H1 (cell line): ENCODE data around the gene CCDC91. TPM values are rescaled to one million over a fixed set of nuclear protein-coding genes. Genes with fewer than 3 reads are reported as not detected.

ENCODE experiments used
- BACH1 ChIP-seq: IDR thresholded peaks from 2 replicates; pipeline ENCODE4 v1.6.1; 2012; ENCODE audit warnings: low read length, improper control_type of control experiment
- CBX8 ChIP-seq: fragments of 300-800, 300-1000 bp; sonication (generic); IDR thresholded peaks from 2 replicates; pipeline ENCODE4 v1.7.1; 2016; ENCODE audit warnings: low read depth, low read length, borderline replicate concordance
- EZH2 ChIP-seq: fragments of 200-600 bp; sonication (generic); IDR thresholded peaks from 2 replicates; pipeline ENCODE4 v1.7.1; 2012; ENCODE audit warnings: low read depth, mild to moderate bottlenecking, moderate library complexity, low read length, inconsistent platforms; ENCODE audit not compliant: severe bottlenecking
- KDM4A ChIP-seq: IDR thresholded peaks from one replicate; pipeline ENCODE4 v1.7.1; 2012; ENCODE audit warnings: low read depth, mild to moderate bottlenecking, moderate library complexity, low read length, inconsistent platforms; ENCODE audit not compliant: severe bottlenecking
- NRF1 ChIP-seq: IDR thresholded peaks from 2 replicates; pipeline ENCODE4 v1.6.1; 2011; ENCODE audit warnings: mild to moderate bottlenecking, low read depth, low read length, improper control_type of control experiment
- POLR2A ChIP-seq, 2 experiments: IDR thresholded peaks; 1 replicate in 1 of 2; 2 replicates in 1 of 2; pipeline ENCODE4 v1.6.1; 2011; ENCODE audit warnings: low read depth in 2 of 2, low read length in 2 of 2, mild to moderate bottlenecking in 2 of 2; ENCODE audit errors: control extremely low read depth in 1 of 2
- RNF2 ChIP-seq: fragments of 200-900, 300-1000 bp; sonication (generic); IDR thresholded peaks from 2 replicates; pipeline ENCODE4 v1.7.1; 2016; ENCODE audit warnings: borderline replicate concordance, low read depth, mild to moderate bottlenecking, antibody characterized with exemption, low read length; ENCODE audit not compliant: poor library complexity, severe bottlenecking; ENCODE audit errors: missing control alignments
- SP1 ChIP-seq: IDR thresholded peaks from 2 replicates; pipeline ENCODE4 v1.6.1; 2011; ENCODE audit warnings: low read depth, low read length
- polyA plus RNA-seq, 7 experiments: library from polyadenylated mRNA; depleted of rRNA in 3 of 7; stranded (reverse) in 5 of 7; unstranded in 2 of 7; fragments of >200 nt in 5 of 7; fragments of 200-250 nt in 2 of 7; gene quantifications; 1 replicate in 5 of 7; 2 replicates in 1 of 7; 4 replicates in 1 of 7; pipeline versions ENCODE4 v1.2.1 to v1.2.3, GENCODE V29; 2011 to 2013; ENCODE audit warnings: missing spikeins in 2 of 7, mixed read lengths in 2 of 7
- total RNA-seq: library from RNA; stranded (reverse); fragmentation: NEBNext Ultra II Directional; extraction: Animal tissue kit (Norgen Biotek cat#: 25700); gene quantifications from 2 replicates; pipeline ENCODE4 v1.2.1, GENCODE V29; 2021
- TF ChIP-seq, protein P1 (sequence below): fragments of 300-600 bp; sonication (generic); IDR thresholded peaks from 2 replicates; pipeline ENCODE4 v1.7.1; 2012; ENCODE audit warnings: low read length, moderate library complexity, mild to moderate bottlenecking, inconsistent platforms; ENCODE audit not compliant: insufficient replicate concordance

Gene CCDC91
- total and polyA plus RNA-seq, 2 of the 8 experiments (the other 6 are each of a cell fraction or from before 2014, with no cell fraction given), result 8.6 to 23.1 TPM

DNA sequence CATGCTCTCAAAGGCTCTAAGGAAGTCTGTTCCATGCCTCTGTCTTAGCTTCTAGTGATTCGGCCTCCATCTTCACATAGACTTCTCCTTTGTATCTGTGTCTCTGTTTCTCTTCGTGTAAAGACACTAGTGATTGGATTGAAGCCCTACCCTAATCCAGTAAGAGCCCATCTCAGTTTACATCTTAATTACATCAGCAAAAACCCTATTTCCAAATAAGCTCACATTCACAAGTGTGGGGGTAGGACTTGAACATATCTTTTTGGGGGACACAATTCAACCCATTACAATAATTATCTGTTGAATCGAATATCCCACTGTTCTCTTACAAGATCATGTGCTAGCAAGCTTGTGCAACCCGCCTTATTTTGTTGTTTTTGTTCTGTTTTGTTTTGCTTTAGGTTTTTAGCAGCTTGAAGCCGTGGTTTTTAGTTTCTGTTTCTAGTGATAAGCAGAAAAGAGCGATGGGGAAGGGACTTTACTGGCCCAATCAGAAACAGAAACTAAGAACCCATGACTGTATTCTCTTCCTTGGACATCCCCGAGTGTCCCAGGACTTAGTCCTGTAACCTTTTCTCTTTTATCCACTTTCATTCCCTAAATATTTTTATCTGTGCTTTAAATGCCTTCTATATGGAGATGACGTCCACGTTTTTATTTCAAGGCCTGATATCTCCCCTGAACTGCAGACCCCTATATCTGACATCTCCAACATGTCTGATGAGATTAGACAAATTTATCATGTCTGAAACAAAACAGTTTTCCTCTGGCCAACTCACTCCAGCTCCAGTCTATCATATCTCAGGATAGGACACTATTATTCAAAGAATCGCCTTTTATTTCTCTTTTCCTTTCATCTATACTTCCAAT lies 353.0 kb downstream of the CCDC91 start (continued):
- TF ChIP-seq, protein P1, sequence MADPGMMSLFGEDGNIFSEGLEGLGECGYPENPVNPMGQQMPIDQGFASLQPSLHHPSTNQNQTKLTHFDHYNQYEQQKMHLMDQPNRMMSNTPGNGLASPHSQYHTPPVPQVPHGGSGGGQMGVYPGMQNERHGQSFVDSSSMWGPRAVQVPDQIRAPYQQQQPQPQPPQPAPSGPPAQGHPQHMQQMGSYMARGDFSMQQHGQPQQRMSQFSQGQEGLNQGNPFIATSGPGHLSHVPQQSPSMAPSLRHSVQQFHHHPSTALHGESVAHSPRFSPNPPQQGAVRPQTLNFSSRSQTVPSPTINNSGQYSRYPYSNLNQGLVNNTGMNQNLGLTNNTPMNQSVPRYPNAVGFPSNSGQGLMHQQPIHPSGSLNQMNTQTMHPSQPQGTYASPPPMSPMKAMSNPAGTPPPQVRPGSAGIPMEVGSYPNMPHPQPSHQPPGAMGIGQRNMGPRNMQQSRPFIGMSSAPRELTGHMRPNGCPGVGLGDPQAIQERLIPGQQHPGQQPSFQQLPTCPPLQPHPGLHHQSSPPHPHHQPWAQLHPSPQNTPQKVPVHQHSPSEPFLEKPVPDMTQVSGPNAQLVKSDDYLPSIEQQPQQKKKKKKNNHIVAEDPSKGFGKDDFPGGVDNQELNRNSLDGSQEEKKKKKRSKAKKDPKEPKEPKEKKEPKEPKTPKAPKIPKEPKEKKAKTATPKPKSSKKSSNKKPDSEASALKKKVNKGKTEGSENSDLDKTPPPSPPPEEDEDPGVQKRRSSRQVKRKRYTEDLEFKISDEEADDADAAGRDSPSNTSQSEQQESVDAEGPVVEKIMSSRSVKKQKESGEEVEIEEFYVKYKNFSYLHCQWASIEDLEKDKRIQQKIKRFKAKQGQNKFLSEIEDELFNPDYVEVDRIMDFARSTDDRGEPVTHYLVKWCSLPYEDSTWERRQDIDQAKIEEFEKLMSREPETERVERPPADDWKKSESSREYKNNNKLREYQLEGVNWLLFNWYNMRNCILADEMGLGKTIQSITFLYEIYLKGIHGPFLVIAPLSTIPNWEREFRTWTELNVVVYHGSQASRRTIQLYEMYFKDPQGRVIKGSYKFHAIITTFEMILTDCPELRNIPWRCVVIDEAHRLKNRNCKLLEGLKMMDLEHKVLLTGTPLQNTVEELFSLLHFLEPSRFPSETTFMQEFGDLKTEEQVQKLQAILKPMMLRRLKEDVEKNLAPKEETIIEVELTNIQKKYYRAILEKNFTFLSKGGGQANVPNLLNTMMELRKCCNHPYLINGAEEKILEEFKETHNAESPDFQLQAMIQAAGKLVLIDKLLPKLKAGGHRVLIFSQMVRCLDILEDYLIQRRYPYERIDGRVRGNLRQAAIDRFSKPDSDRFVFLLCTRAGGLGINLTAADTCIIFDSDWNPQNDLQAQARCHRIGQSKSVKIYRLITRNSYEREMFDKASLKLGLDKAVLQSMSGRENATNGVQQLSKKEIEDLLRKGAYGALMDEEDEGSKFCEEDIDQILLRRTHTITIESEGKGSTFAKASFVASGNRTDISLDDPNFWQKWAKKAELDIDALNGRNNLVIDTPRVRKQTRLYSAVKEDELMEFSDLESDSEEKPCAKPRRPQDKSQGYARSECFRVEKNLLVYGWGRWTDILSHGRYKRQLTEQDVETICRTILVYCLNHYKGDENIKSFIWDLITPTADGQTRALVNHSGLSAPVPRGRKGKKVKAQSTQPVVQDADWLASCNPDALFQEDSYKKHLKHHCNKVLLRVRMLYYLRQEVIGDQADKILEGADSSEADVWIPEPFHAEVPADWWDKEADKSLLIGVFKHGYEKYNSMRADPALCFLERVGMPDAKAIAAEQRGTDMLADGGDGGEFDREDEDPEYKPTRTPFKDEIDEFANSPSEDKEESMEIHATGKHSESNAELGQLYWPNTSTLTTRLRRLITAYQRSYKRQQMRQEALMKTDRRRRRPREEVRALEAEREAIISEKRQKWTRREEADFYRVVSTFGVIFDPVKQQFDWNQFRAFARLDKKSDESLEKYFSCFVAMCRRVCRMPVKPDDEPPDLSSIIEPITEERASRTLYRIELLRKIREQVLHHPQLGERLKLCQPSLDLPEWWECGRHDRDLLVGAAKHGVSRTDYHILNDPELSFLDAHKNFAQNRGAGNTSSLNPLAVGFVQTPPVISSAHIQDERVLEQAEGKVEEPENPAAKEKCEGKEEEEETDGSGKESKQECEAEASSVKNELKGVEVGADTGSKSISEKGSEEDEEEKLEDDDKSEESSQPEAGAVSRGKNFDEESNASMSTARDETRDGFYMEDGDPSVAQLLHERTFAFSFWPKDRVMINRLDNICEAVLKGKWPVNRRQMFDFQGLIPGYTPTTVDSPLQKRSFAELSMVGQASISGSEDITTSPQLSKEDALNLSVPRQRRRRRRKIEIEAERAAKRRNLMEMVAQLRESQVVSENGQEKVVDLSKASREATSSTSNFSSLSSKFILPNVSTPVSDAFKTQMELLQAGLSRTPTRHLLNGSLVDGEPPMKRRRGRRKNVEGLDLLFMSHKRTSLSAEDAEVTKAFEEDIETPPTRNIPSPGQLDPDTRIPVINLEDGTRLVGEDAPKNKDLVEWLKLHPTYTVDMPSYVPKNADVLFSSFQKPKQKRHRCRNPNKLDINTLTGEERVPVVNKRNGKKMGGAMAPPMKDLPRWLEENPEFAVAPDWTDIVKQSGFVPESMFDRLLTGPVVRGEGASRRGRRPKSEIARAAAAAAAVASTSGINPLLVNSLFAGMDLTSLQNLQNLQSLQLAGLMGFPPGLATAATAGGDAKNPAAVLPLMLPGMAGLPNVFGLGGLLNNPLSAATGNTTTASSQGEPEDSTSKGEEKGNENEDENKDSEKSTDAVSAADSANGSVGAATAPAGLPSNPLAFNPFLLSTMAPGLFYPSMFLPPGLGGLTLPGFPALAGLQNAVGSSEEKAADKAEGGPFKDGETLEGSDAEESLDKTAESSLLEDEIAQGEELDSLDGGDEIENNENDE, result no peak
- no peak for TF ChIP-seq EZH2
- TF ChIP-seq SP1, result no peak
- no peak for TF ChIP-seq POLR2A (IDR thresholded peaks at IDR 0.05; ENCODE audit: control extremely low read depth in 1 of 2, low read depth in 2 of 2, low read length in 2 of 2)
- no peak for TF ChIP-seq KDM4A
- TF ChIP-seq NRF1, result no peak
- no peak for TF ChIP-seq CBX8
- TF ChIP-seq BACH1, result no peak
- TF ChIP-seq RNF2, result no peak
- TF ChIP-seq, all 59 proteins: peak for 0
